ENCODE measurements around the gene ZNF287.

ZNF287 gene

GRCh38 chr17:16569358-16569712 lies 331 bp upstream of the ZNF287 start:
- no peak for TF ChIP-seq REST (IDR thresholded peaks at IDR 0.05; ENCODE audit: insufficient read depth in 1 of 2, low read depth in 2 of 2, low read length in 2 of 2)
- no peak for TF ChIP-seq FOXP2 (optimal IDR thresholded peaks at IDR 0.05; ENCODE audit: borderline replicate concordance, extremely low read depth, extremely low read length, insufficient read depth)
- no peak for TF ChIP-seq SIN3A (IDR thresholded peaks at IDR 0.05; ENCODE audit: borderline replicate concordance, insufficient read depth, low read length)
- no peak for TF ChIP-seq POLR2AphosphoS5 (IDR thresholded peaks at IDR 0.05; ENCODE audit: low read depth, low read length)
- TF ChIP-seq TAF1 (IDR thresholded peaks at IDR 0.05; ENCODE audit: borderline replicate concordance, insufficient read depth, low read length): no peak

DNA sequence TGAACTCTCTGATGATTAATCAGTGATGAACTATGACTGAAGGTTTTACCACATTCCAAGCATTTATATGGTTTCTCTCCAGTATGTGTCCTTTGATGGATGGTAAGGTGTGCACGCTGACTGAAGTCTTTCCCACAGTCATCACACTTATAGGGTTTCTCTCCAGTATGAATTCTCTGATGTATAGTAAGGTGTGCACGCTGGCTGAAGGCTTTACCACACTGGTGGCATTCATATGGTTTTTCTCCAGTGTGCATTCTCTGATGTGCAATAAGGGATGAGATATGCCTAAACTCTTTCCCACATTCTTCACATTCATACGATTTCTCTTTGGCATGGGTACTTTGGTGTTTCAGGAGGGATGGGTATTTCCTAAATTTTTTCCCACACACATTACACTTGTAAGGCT lies 16.4 kb downstream of the ZNF287 start:
- no peak for TF ChIP-seq REST (IDR thresholded peaks at IDR 0.05; ENCODE audit: insufficient read depth in 1 of 2, low read depth in 2 of 2, low read length in 2 of 2)
- TF ChIP-seq FOXP2 (optimal IDR thresholded peaks at IDR 0.05; ENCODE audit: borderline replicate concordance, extremely low read depth, extremely low read length, insufficient read depth): no peak
- no peak for TF ChIP-seq SIN3A (IDR thresholded peaks at IDR 0.05; ENCODE audit: borderline replicate concordance, insufficient read depth, low read length)
- no peak for TF ChIP-seq POLR2AphosphoS5 (IDR thresholded peaks at IDR 0.05; ENCODE audit: low read depth, low read length)
- TF ChIP-seq TAF1 (IDR thresholded peaks at IDR 0.05; ENCODE audit: borderline replicate concordance, insufficient read depth, low read length): no peak

DNA sequence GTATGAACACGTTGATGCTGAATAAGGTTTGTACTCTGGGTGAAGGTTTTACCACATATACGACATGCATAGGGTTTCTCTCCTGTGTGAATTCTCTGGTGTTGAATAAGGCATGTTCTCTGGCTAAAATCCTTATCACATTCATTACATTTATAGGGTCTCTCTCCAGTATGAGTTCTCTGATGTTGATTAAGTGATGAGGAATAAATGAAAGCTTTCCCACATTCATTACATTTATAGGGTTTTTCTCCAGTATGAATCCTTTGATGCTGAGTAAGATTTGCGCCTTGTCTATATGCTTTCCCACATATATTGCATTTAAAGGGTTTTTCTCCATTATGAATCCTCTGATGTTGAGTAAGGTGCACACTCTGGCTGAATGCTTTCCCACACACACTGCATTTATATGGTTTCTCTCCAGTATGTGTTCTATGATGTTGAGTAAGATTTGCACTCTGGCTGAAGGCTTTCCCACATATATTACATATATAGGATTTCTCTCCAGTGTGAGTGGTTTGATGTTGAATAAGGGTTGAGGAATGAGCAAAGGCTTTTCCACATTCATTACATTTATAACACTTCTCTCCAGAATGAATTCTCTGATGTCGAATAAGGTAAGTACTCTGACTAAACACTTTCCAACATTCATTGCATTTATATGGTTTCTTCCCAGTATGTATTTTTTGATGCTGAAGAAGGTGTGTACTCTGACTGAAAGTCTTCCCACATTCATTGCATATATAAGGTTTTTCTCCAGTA lies 16.9 kb downstream of the ZNF287 start:
- no peak for TF ChIP-seq TAF1 (IDR thresholded peaks at IDR 0.05; ENCODE audit: borderline replicate concordance, insufficient read depth, low read length)
- TF ChIP-seq FOXP2 (optimal IDR thresholded peaks at IDR 0.05; ENCODE audit: borderline replicate concordance, extremely low read depth, extremely low read length, insufficient read depth): no peak
- TF ChIP-seq SIN3A (IDR thresholded peaks at IDR 0.05; ENCODE audit: borderline replicate concordance, insufficient read depth, low read length): no peak
- no peak for TF ChIP-seq REST (IDR thresholded peaks at IDR 0.05; ENCODE audit: insufficient read depth in 1 of 2, low read depth in 2 of 2, low read length in 2 of 2)
- TF ChIP-seq POLR2AphosphoS5 (IDR thresholded peaks at IDR 0.05; ENCODE audit: low read depth, low read length): no peak

DNA sequence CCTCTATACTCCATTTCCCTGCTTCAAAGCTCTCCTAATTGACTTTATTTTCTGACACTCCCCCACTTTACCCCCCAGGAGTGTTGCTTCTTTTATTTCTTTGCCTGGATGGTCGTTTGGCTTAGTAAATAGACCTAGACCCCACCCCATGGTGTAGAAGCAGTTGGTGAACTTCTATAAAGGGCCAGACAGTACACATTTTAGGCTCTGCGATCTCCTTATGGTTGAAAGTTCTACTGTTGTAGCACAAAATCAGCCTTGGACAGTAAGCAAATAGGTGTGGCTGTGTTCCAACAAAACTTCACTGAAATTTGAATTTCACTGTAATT lies 31.9 kb downstream of the ZNF287 start:
- TF ChIP-seq POLR2AphosphoS5 (IDR thresholded peaks at IDR 0.05; ENCODE audit: low read depth, low read length) (no peak), SIN3A (IDR thresholded peaks at IDR 0.05; ENCODE audit: borderline replicate concordance, insufficient read depth, low read length) (no peak), TAF1 (IDR thresholded peaks at IDR 0.05; ENCODE audit: borderline replicate concordance, insufficient read depth, low read length) (no peak), REST (IDR thresholded peaks at IDR 0.05; ENCODE audit: insufficient read depth in 1 of 2, low read depth in 2 of 2, low read length in 2 of 2) (no peak), FOXP2 (optimal IDR thresholded peaks at IDR 0.05; ENCODE audit: borderline replicate concordance, extremely low read depth, extremely low read length, insufficient read depth) (no peak)
